GM12878 (cell line): ENCODE data around the gene CDK2.

ENCODE experiments used
- CTCF ChIP-seq, 3 experiments: IDR thresholded peaks in 2 of 3; conservative IDR thresholded peaks in 1 of 3; 2 replicates each; pipeline ENCODE4 v1.5.1; 2011; ENCODE audit warnings: low read depth in 3 of 3, low read length in 3 of 3, mild to moderate bottlenecking in 3 of 3, control low read depth in 2 of 3, moderate library complexity in 2 of 3, inconsistent platforms in 1 of 3, mixed read lengths in 1 of 3; ENCODE audit not compliant: control insufficient read depth in 2 of 3, insufficient read depth in 1 of 3; ENCODE audit errors: extremely low read depth in 1 of 3
- E4F1 ChIP-seq: fragments of 450-650 bp; IDR thresholded peaks from 2 replicates; pipeline ENCODE4 v1.6.1; 2018; ENCODE audit warnings: borderline replicate concordance, mild to moderate bottlenecking; ENCODE audit not compliant: partially characterized antibody
- EP300 ChIP-seq, 2 experiments: fragments of 150-350 bp in 1 of 2; IDR thresholded peaks; 2 replicates each; pipeline ENCODE4 v1.6.1; 2011 to 2012; ENCODE audit warnings: low read depth in 2 of 2, low read length in 2 of 2, borderline replicate concordance in 1 of 2, improper control_type of control experiment in 1 of 2, inconsistent platforms in 1 of 2; ENCODE audit not compliant: control insufficient read depth in 1 of 2
- EZH2 ChIP-seq: IDR thresholded peaks from 2 replicates; pipeline ENCODE4 v1.6.1; 2012; ENCODE audit warnings: low read depth, mild to moderate bottlenecking, control low read depth, inconsistent platforms, low read length, borderline replicate concordance; ENCODE audit not compliant: control insufficient read depth
- MEF2A ChIP-seq: IDR thresholded peaks from 2 replicates; pipeline ENCODE4 v1.6.1; 2011; ENCODE audit warnings: low read depth, mild to moderate bottlenecking, low read length, moderate library complexity; ENCODE audit not compliant: insufficient read depth
- NFXL1 ChIP-seq: fragments of 450-650 bp; IDR thresholded peaks from 2 replicates; pipeline ENCODE4 v1.6.1; 2017; ENCODE audit warnings: antibody characterized with exemption, mild to moderate bottlenecking, borderline replicate concordance
- NR2C2 ChIP-seq: IDR thresholded peaks from 2 replicates; pipeline ENCODE4 v1.6.1; 2011; ENCODE audit warnings: borderline replicate concordance, low read depth; ENCODE audit not compliant: control insufficient read depth, insufficient read length
- POLR2AphosphoS5 ChIP-seq: IDR thresholded peaks from 2 replicates; pipeline ENCODE4 v1.6.1; 2011; ENCODE audit warnings: mild to moderate bottlenecking, low read length, inconsistent platforms
- SP1 ChIP-seq: IDR thresholded peaks from one replicate; pipeline ENCODE4 v1.6.1; 2011; ENCODE audit warnings: low read depth, low read length
- ZNF274 ChIP-seq: IDR thresholded peaks from one replicate; pipeline ENCODE4 v1.8.0; 2011; ENCODE audit not compliant: insufficient read length, insufficient read depth
- ZNF687 ChIP-seq: fragments of 450-650 bp; IDR thresholded peaks from 2 replicates; pipeline ENCODE4 v1.6.1; 2017; ENCODE audit warnings: mild to moderate bottlenecking, moderate library complexity

- TF ChIP-seq CTCF (IDR thresholded peaks at IDR 0.05 in 2 of 3, conservative IDR thresholded peaks at IDR 0.05 in 1 of 3; ENCODE audit: control insufficient read depth in 2 of 3, extremely low read depth in 1 of 3, insufficient read depth in 1 of 3, low read depth in 3 of 3, low read length in 3 of 3), result no peak
- no peak for TF ChIP-seq E4F1
- TF ChIP-seq MEF2A, result 0 out of 2 replicates have a peak, but pooled peaks have one; percentile 1
- peak; percentile 9 for TF ChIP-seq SP1
- peak; percentile 78 for TF ChIP-seq POLR2AphosphoS5
- TF ChIP-seq EP300 (IDR thresholded peaks at IDR 0.05; ENCODE audit: borderline replicate concordance in 1 of 2, control insufficient read depth in 1 of 2, low read depth in 2 of 2, low read length in 2 of 2), result no peak
- TF ChIP-seq NR2C2, result no peak
- TF ChIP-seq ZNF274, result no peak
- TF ChIP-seq EZH2, result no peak
- no peak for TF ChIP-seq NFXL1
- peak; percentile 54; the same call in 1 of the 2 replicates for TF ChIP-seq ZNF687
These were observed 38.8 kb upstream of the CDK2 start, which contains the start of gene PYM1 for GRCh38 chr12:55927588-55928502.
